ENCODE data around the gene DYRK1B.

DNA sequence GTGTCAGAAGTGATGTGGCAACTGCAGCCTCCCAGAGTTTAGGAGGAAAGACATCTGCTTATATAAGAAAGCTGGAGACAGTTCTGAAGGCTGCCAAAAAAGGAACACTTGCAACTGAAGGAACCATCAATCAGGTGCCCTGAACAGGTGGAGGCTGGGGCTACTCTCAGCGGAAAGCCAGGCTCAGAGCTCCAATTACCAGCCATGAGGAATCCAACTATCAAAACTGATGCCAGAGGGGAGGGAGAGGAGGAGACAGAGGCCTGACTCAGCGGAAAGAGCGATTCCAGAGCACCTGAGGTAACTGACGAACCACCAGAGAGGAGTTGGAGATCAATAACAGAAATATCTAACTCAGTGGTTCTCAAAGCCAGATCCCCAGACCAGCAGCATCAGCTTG is 31.0 kb downstream of the DYRK1B start:
- no peak for TF ChIP-seq CTCF (conservative IDR thresholded peaks at IDR 0.05; ENCODE audit: low read depth, low read length)
- TF ChIP-seq EZH2phosphoT487 (IDR thresholded peaks at IDR 0.05; ENCODE audit: borderline replicate concordance, low read length) = no peak
- no peak for TF ChIP-seq EZH2 (IDR thresholded peaks at IDR 0.05; ENCODE audit: low read length, unreplicated experiment)
